HG03280 (cell line): ENCODE measurements around the gene DENND1A.
A peak's percentile ranks its signal among the peaks of the same experiment; 100 is the strongest.

Source experiments
- ATAC-seq: cut with Tn5 transposase; IDR thresholded peaks from one replicate; pipeline ENCODE4 v1.9.1; 2021; ENCODE audit warnings: mild to moderate bottlenecking, moderate library complexity; ENCODE audit not compliant: unreplicated experiment

DENND1A gene

DNA sequence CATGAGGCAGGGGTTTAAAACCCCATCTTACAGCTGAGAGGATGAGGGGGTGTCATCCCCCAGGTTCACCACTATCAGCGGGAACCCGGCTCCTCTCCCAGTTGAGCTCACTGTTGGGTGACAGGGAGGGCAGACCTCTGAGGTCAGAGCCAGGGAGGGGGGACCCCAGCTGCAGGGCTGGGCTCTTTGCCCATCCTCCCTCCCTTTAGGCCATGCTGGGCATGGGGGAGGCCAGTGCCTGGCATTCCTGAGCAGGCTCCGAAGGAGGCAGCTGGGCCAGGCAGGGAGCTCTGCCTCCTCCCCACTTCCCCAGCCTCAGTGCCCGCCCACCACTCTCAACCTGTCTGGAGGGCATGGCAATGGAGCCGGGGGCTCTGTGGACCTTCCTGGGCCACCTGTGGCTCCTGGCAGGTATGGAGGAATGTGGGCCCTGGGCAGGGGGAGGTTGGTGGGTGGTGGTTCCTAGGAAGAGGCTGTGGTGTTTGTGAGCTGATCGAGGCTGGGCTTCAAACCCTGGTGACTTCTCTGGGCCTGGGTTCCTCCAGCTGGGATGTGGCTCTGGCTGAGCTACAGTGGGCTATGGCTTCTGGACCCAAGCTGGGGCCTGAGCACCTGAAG lies 561.3 kb downstream of the DENND1A start:
- ATAC-seq, result no peak

DNA sequence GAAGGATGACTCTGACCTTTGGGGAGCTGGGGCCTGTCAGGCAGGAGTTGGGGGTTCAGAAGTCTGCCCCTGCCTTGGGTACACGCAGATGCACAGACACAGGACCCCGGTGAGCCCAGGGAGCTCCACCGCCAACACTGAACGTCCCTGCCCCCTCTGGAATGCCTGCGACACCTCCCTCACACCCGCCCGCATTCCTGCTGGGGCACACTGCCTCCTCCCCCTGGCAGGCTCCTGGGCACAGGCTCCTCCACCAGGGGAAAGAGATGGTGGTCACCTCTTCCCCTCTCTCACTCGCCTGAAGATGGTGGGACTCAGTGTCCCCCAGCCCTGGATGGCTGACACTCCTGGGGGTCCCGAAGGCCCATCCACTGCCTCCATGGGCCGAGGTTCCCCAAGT lies 561.9 kb downstream of the DENND1A start:
- no peak for ATAC-seq

DNA sequence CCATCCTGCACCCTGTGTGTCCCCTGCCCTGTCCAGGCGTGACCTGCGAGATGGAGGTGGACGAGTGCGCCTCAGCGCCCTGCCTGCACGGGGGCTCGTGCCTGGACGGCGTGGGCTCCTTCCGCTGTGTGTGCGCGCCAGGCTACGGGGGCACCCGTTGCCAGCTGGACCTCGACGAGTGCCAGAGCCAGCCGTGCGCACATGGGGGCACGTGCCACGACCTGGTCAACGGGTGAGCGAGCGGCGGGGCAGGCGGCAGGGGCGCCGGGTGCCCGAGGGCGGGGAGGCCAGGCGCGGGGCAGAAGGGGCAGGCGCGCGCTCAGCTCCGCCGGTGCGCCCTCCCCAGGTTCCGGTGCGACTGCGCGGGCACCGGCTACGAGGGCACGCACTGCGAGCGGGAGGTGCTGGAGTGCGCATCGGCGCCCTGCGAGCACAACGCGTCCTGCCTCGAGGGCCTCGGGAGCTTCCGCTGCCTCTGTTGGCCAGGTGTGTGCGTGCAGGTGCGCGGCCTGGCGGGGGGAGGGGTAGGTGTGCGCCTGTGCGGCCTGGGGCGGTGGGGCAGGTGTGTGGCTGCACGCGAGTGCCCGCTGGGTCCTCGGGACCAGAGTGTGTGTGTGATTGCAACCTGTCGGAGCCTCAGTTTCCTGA lies 563.9 kb downstream of the DENND1A start:
- no peak for ATAC-seq

DNA sequence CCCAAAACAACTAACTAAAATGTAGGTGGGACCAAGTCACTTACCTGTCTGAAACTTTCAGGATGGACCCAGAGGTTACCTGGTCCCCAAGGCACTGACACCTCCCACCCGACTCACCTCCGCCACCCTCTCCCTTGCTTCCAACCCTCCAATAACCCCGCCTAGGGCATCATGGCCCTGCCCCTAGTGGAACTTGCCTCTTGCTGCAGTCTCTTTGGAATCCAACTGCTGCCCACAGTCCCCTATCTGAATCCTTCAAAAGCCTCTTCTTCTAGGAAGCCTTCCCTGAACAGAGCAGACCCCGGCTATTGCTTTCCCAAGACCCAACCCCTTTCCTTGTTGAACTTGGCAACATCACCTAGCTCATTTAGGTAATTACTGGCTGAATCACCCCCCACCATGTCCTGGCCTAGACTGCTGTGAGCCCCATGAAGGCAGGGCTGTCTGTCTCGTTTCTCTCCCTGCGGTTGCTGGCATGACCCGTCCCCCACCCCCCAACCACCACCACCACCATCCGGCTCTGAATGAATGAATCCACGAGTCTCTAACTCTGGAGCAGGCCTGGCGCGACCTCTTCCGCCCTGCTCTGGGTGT lies 564.5 kb downstream of the DENND1A start:
- no peak for ATAC-seq

GRCh38 chr9:123364241-123364824 lies 565.6 kb downstream of the DENND1A start:
- ATAC-seq, result no peak

- no peak for ATAC-seq
Measured at GRCh38 chr9:123362856-123363255, 567.1 kb downstream of the DENND1A start.

DNA sequence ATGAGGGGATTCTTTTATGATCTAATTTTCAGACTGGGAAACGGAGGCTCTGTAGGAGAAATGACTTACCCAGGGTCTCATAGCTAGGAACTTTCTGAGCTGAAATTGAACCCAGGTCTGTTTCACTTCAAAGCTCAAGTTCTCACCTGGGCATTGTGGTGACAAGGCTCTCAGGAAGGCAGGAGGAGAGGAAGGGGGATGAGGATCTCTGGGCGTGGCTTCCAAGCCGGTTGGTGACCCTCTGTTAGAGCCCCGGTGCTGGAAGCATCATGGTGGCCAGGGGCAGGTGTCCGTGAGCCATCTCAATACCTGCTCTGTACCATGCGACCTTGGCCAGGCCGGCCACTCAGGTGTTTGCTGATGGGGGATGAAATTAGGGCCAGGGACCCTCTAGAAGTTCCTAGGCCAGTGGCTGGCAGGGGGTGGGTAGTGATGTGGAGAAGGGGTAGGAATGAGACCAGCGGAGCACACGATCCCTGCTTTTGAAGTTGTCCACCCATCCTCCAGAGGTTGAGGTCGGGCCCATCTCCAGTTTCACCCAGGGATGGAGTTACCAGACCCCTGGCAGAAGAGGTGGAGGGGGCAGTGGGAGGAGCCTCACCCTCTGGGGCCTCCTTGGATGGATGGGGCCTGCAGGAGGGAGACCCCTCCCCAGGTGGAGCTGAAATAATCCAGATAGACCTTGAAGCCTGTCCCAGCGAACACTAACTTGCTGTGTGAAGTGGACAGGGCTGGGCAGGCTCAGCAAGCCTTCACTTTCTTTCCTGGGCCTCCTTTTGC lies 568.0 kb downstream of the DENND1A start:
- ATAC-seq, result no peak

DNA sequence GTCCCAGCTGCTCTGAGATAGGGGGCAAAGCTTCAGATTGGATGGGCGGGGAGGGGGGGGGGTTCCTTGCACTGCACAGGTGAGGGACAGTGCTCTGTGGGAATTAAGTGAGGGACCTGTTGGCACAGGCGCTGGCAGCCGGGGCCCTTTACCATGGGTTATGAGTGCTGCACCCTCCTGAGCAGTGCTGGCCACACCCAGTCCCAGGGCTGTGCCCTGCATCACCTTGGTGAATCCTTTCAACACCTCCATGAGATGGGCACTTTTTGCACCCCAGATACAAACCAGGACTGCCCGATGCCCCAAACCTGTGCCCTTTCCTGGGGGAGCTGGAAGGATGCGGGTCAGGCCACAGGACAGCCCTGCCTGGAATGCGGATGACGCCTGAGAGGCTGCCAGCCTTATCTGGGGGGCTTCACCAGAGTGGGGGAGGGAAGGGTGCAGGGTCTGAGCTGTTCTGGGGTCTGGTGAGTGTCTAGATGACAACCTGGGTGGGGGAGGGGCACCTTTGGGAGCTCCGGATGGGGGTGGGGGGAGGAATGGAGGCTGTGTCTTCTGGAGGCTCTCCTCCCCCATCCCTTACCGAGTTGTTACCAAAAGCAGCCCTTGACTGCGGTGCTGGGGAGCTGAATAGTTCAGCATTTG lies 568.7 kb downstream of the DENND1A start:
- ATAC-seq, result no peak

- no peak for ATAC-seq
Measured at GRCh38 chr9:123360161-123361085, 569.5 kb downstream of the DENND1A start.

GRCh38 chr9:123359546-123359945 lies 570.4 kb downstream of the DENND1A start:
- no peak for ATAC-seq

DNA sequence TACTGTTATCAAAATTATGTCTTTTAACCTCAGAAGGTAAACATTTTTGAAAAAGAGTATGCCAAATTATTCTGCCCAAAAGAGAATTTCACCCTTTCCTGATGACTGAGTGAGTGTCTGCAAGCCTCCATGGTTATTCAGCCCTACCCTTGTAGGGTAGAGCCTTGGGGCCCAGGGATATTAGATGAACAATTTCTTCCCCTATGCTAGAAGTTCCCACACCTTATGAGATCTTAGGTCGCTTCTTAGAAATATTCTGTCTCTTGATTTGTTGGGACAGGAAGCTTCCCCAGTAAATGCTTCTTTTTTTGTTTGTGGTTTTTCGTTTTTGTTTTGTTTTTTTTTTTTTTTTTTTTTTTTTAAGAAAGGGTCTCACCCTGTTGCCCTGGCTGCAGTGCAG lies 570.8 kb downstream of the DENND1A start:
- ATAC-seq, result no peak

DNA sequence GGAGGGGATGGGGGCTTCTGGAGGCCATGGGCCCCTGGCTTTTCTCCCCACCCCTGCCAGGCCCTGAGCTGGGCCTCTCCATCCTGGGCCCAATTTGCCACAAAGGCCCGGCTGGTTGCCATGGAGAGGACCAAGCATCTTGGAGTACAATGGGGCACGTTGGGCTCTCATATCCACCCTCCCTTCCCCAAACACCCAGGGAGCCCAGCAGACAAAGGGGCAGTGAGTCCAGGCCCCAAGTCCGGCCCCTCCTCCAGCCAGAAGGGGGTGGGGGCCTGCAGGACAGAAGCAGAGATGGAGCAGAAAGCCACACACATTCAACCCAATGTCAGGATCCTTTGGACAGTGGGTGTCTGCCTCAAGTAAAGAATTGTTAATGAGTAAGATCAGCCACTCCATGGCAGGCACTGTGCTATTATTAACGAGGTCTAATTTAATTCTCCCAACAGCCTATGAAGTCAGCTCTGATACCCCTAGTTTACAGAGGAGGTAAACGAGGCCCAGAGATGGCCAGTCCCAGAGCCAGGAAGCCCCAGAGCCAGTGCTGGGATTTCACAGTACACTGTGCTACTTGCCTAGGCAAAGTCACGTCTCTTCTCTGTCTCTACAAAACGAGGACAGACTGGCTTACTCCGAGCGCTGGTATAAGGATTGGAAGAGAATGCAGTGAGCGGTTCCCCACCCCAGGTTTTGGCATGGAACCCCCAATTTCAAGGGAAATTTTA lies 571.6 kb downstream of the DENND1A start:
- ATAC-seq, result no peak

DNA sequence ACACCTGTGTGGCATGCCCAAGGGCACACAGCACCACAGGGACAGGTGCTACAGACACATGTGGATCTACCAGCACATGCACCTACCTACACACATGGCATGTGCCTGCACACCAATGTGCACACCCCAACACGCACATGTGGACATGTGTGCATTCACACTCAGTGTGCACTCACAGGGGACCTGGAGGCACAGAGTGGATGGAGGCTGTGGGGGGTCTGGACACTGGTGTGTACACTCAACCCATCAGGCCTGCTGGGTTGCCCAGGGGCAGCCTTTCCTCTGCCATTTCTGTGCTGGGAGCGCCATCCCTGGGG lies 572.2 kb downstream of the DENND1A start:
- ATAC-seq, result no peak

GRCh38 chr9:123356851-123357742 lies 572.8 kb downstream of the DENND1A start:
- no peak for ATAC-seq

DNA sequence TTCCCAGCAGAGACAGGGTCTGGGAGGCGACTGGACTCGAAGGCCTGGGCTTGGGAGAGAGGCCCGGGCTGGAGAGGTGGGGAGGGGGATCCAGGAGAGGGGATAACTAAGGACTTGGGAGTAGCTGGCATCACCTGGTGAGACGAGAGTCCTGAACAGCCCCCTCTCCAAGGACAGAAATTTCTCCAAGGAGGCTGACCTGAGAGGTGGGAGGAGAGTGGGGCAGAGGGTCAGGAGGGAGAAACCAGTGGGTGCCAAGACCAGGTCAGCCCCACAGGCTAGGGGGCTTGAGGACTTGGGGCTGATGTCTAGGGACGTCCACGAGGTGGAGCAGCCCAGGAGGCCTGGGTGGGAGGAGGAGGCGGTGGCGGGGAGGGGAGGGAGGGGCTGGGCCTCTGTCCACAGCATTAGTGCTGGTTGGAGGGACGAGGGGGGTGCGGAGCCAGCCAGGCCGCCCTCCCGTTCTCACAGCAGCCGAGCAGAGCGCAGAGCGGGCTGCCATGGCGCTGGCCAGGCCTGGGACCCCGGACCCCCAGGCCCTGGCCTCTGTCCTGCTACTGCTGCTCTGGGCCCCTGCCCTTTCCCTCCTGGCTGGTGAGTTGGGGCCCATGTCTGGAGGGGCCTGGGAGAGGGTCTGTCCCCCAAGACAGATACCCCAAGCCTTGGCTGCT lies 574.0 kb downstream of the DENND1A start, which contains the start of gene CRB2:
Gene CRB2, plus strand, starts transcription at position 437 of the 671 bp plus-strand sequence. Its CDS starts 64 bp downstream, at position 501.
- no peak for ATAC-seq

GRCh38 chr9:123354806-123355508 lies 575.0 kb downstream of the DENND1A start:
- no peak for ATAC-seq

DNA sequence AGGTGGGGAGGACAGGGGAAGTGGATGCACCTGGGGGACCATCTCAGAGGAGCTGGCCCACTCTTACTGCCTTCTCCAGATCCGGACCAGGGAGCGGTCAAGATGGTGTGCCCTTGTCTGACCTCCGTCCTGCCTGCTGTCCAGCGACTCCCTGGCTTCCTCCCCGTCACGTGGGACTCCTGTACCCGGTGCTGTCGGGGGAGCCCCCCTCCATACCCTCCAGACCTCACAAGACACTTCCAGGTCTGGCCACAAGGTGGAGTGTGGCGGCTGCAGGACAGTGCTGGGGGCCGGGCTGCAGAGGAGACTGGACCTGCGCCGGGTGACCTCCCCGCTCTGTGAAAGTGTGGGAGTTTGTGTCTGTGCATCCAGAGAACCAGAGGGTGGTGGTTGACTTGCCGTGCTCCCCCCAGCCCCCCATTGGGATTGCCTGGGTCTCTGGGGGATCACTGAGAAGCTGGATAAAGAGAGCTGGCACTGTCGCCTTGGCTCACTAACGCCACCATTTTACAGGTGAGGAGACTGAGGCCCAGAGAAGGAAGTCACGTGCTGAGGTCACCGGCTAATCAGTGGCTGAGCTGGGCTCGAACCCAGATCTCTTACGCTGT lies 575.8 kb downstream of the DENND1A start:
- peak; percentile 63 for ATAC-seq
